HepG2 (cell line): ENCODE measurements around the gene LRPPRC. TPM values are rescaled to one million over a fixed set of nuclear protein-coding genes. Genes with fewer than 3 reads are reported as not detected.

Source experiments
- ATF7 ChIP-seq, 2 experiments: fragments of 450-650 bp in 1 of 2; sonication (generic) in 1 of 2; formaldehyde crosslinking in 1 of 2; IDR thresholded peaks; 2 replicates each; pipeline versions ENCODE4 v1.4.0 to v1.6.1; 2016 to 2020; ENCODE audit warnings: antibody characterized with exemption in 1 of 2, mild to moderate bottlenecking in 1 of 2, missing genetic modification reagents in 1 of 2
- ETV6 ChIP-seq: sonication (generic); formaldehyde crosslinking; conservative IDR thresholded peaks from 2 replicates; pipeline ENCODE4 v1.4.0; 2020; ENCODE audit warnings: missing genetic modification reagents
- MTA3 ChIP-seq: sonication (generic); formaldehyde crosslinking; IDR thresholded peaks from 2 replicates; pipeline ENCODE4 v1.4.0; 2020; ENCODE audit warnings: missing genetic modification reagents
- MYPOP ChIP-seq: sonication (generic); formaldehyde crosslinking; IDR thresholded peaks from 2 replicates; pipeline ENCODE4 v1.8.1; 2023; ENCODE audit warnings: mild to moderate bottlenecking, moderate library complexity, missing genetic modification reagents
- POLR2A ChIP-seq, 2 experiments: IDR thresholded peaks; 2 replicates each; pipeline ENCODE4 v1.6.1; 2011; ENCODE audit warnings: low read depth in 2 of 2, low read length in 2 of 2, mild to moderate bottlenecking in 1 of 2, moderate library complexity in 1 of 2; ENCODE audit not compliant: insufficient read depth in 1 of 2
- RARA ChIP-seq: IDR thresholded peaks from 2 replicates; pipeline ENCODE4 v1.6.1; 2016; ENCODE audit warnings: missing genetic modification reagents, missing compliant biosample characterization
- SALL2 ChIP-seq: sonication (generic); formaldehyde crosslinking; IDR thresholded peaks from 2 replicates; pipeline ENCODE4 v1.8.1; 2023; ENCODE audit warnings: mild to moderate bottlenecking, missing genetic modification reagents, inconsistent platforms
- ZBTB33 ChIP-seq: sonication (generic); formaldehyde crosslinking; IDR thresholded peaks from 2 replicates; pipeline ENCODE4 v1.4.0; 2020; ENCODE audit warnings: missing genetic modification reagents
- ZBTB40 ChIP-seq, 2 experiments: fragments of 450-650 bp in 1 of 2; sonication (generic) in 1 of 2; formaldehyde crosslinking in 1 of 2; IDR thresholded peaks; 2 replicates each; pipeline versions ENCODE4 v1.6.1 to v1.8.0; 2016 to 2022; ENCODE audit warnings: antibody characterized with exemption in 1 of 2, mild to moderate bottlenecking in 1 of 2, missing genetic modification reagents in 1 of 2
- ZBTB7A ChIP-seq: sonication (generic); formaldehyde crosslinking; IDR thresholded peaks from 2 replicates; pipeline ENCODE4 v1.8.0; 2022; ENCODE audit warnings: mild to moderate bottlenecking, missing genetic modification reagents
- ZEB1 ChIP-seq: IDR thresholded peaks from 2 replicates; pipeline ENCODE4 v1.6.1; 2012; ENCODE audit warnings: mild to moderate bottlenecking, low read depth, inconsistent platforms; ENCODE audit not compliant: insufficient replicate concordance
- ZNF275 ChIP-seq: sonication (generic); formaldehyde crosslinking; IDR thresholded peaks from 2 replicates; pipeline ENCODE4 v1.8.0; 2022; ENCODE audit warnings: missing genetic modification reagents, mild to moderate bottlenecking, inconsistent platforms, borderline replicate concordance
- ZNF703 ChIP-seq: sonication (generic); formaldehyde crosslinking; IDR thresholded peaks from 2 replicates; pipeline ENCODE4 v1.5.1; 2020; ENCODE audit warnings: missing genetic modification reagents, mild to moderate bottlenecking, moderate library complexity, borderline replicate concordance
- ZSCAN21 ChIP-seq: sonication (generic); formaldehyde crosslinking; IDR thresholded peaks from 2 replicates; pipeline ENCODE4 v1.8.0; 2022; ENCODE audit warnings: mild to moderate bottlenecking, missing genetic modification reagents, moderate library complexity, borderline replicate concordance
- polyA plus RNA-seq, 8 experiments: library from polyadenylated mRNA; depleted of rRNA in 3 of 8; stranded (reverse) in 7 of 8; unstranded in 1 of 8; fragments of >200 nt; fragmentation: Illumina TruSeq in 4 of 8; extraction: Trizol in 4 of 8; gene quantifications; 2 replicates each; pipeline versions ENCODE4 v1.2.1 to v1.2.3, GENCODE V29; 2011 to 2016; ENCODE audit warnings: low read depth in 4 of 8, missing spikeins in 1 of 8, mixed read lengths in 1 of 8; ENCODE audit not compliant: insufficient read depth in 1 of 8
- total RNA-seq, 5 experiments: library from RNA; depleted of rRNA; stranded (reverse); fragments of >200 nt; fragmentation: Illumina TruSeq; extraction: Trizol; gene quantifications; 2 replicates each; pipeline ENCODE4 v1.2.3, GENCODE V29; 2016; ENCODE audit warnings: low read depth in 1 of 5

The LRPPRC gene
- total and polyA plus RNA-seq, 2 of the 13 experiments (the other 11 are each of a cell fraction or from before 2014, with no cell fraction given): 117 to 167 TPM

- TF ChIP-seq ATF7 (IDR thresholded peaks at IDR 0.05) (no peak), ATF7 (CRISPR knock-in tag; IDR thresholded peaks at IDR 0.05) (no peak), ZEB1 (no peak), RARA (CRISPR knock-in tag) (peak; percentile 76), ZBTB33 (CRISPR knock-in tag) (no peak), ZSCAN21 (CRISPR knock-in tag) (peak; percentile 83), MTA3 (CRISPR knock-in tag) (no peak), POLR2A (IDR thresholded peaks at IDR 0.05; ENCODE audit: insufficient read depth in 1 of 2, low read depth in 2 of 2, low read length in 2 of 2) (no peak), MYPOP (CRISPR knock-in tag) (peak; percentile 32; the same call in 1 of the 2 replicates), ZNF703 (CRISPR knock-in tag) (no peak), ZBTB40 (IDR thresholded peaks at IDR 0.05) (no peak), ZBTB40 (CRISPR knock-in tag; IDR thresholded peaks at IDR 0.05) (no peak; the same call in 1 of the 2 replicates), SALL2 (CRISPR knock-in tag) (peak; percentile 59; the same call in 1 of the 2 replicates), ZBTB7A (CRISPR knock-in tag) (no peak), ZNF275 (peak; percentile 57; the same call in 1 of the 2 replicates), ETV6 (peak; percentile 91)
These were observed 20.5 kb upstream of the LRPPRC start (continued) for GRCh38 chr2:44016282-44016681.
